B cell (primary cell): ENCODE measurements around the gene SERPINA4. TPM values are rescaled to one million over a fixed set of nuclear protein-coding genes. Genes with fewer than 3 reads are reported as not detected.
"Not testable (repeated sequence)": the region's sequence is repeated elsewhere in the genome, so short reads cannot be mapped to it uniquely, and the experiment has no call there.

Experiments used
- ATAC-seq: fragments of 200-7000 bp; cut with Tn5 transposase; one replicate; pipeline ENCODE4 v1.10.0; 2021; ENCODE audit warnings: low read depth, mild to moderate bottlenecking, moderate number of reproducible peaks, moderate library complexity
- CTCF ChIA-PET: fragments of 350-600 bp; sonication (Branson Sonifier 250); formaldehyde crosslinking; loops from one replicate; lab custom pipeline; 2021; ENCODE audit warnings: antibody characterized with exemption, inconsistent platforms; lab: Charles Lee
- POLR2A ChIA-PET: fragments of 350-600 bp; sonication (Branson Sonifier 250); formaldehyde crosslinking; loops from one replicate; lab custom pipeline; 2021; ENCODE audit warnings: antibody characterized with exemption; lab: Charles Lee
- DNase-seq: peaks from one replicate; pipeline ENCODE4 v3.0.0; 2013
- H2AFZ ChIP-seq: 2 replicates; pipeline ENCODE4 v1.6.1; 2012; ENCODE audit warnings: mild to moderate bottlenecking, low read depth, low read length; ENCODE audit not compliant: insufficient read depth, poor library complexity, severe bottlenecking
- H3K27ac ChIP-seq, 2 donors: 1 replicate in 1 of 2; 2 replicates in 1 of 2; pipeline ENCODE4 v1.5.1; 2012 to 2013; ENCODE audit warnings: low read length in 2 of 2, mild to moderate bottlenecking in 2 of 2, moderate library complexity in 1 of 2
- H3K27me3 ChIP-seq, 4 experiments: fragments of 200-600 bp in 1 of 4; sonication (generic) in 1 of 4; replicated peaks in 1 of 4; 1 replicate in 2 of 4; 2 replicates in 2 of 4; pipeline versions ENCODE4 v1.6.1 to v1.7.0; 2013 to 2016; ENCODE audit warnings: low read length in 3 of 4, mild to moderate bottlenecking in 2 of 4, mixed read lengths in 1 of 4, moderate library complexity in 1 of 4; ENCODE audit not compliant: insufficient read depth in 4 of 4, control insufficient read depth in 3 of 4; ENCODE audit errors: control extremely low read depth in 1 of 4
- H3K36me3 ChIP-seq, 2 experiments: replicated peaks in 1 of 2; 1 replicate in 1 of 2; 2 replicates in 1 of 2; pipeline versions ENCODE4 v1.6.1 to v1.7.1; 2013; ENCODE audit warnings: low read length in 1 of 2; ENCODE audit not compliant: insufficient read depth in 2 of 2, control insufficient read depth in 1 of 2; ENCODE audit errors: control extremely low read depth in 1 of 2, extremely low read depth in 1 of 2
- H3K4me1 ChIP-seq, 2 donors: fragments of 200-600 bp in 1 of 2; sonication (generic) in 1 of 2; 1 replicate in 1 of 2; 2 replicates in 1 of 2; pipeline versions ENCODE4 v1.5.1 to v1.6.1; 2013 to 2017; ENCODE audit warnings: low read length in 2 of 2; ENCODE audit not compliant: control insufficient read depth in 2 of 2, insufficient read depth in 2 of 2
- H3K4me2 ChIP-seq: replicated peaks from 2 replicates; pipeline ENCODE3; 2012; ENCODE audit warnings: mild to moderate bottlenecking, low read depth, low read length; ENCODE audit not compliant: poor library complexity, severe bottlenecking
- H3K4me3 ChIP-seq, 5 experiments: fragments of 200-600 bp in 1 of 5; sonication (generic) in 1 of 5; 1 replicate in 3 of 5; 2 replicates in 2 of 5; pipeline versions ENCODE4 v1.5.1 to v1.7.0; 2011 to 2016; ENCODE audit warnings: low read length in 4 of 5, mild to moderate bottlenecking in 4 of 5, low read depth in 2 of 5, control low read depth in 1 of 5, moderate library complexity in 1 of 5; ENCODE audit not compliant: insufficient read depth in 1 of 5; ENCODE audit errors: control extremely low read depth in 1 of 5, extremely low read depth in 1 of 5
- H3K79me2 ChIP-seq: fragments of 200-600 bp; sonication (generic); one replicate; pipeline ENCODE4 v1.6.0; 2016; ENCODE audit warnings: low read length; ENCODE audit not compliant: control insufficient read depth, insufficient read depth
- H3K9ac ChIP-seq: fragments of 200-600 bp; sonication (generic); 2 replicates; pipeline ENCODE4 v1.6.1; 2017; ENCODE audit warnings: mild to moderate bottlenecking, low read length, moderate library complexity
- H3K9me3 ChIP-seq, 3 donors: one replicate each; pipeline versions ENCODE4 v1.6.1 to v1.7.1; 2013; ENCODE audit warnings: low read length in 2 of 3; ENCODE audit not compliant: control insufficient read depth in 2 of 3, insufficient read depth in 1 of 3; ENCODE audit errors: control extremely low read depth in 1 of 3
- H4K20me1 ChIP-seq: 2 replicates; pipeline ENCODE4 v1.6.0; 2012; ENCODE audit warnings: mild to moderate bottlenecking, low read length; ENCODE audit not compliant: insufficient read depth, control insufficient read depth, poor library complexity, severe bottlenecking
- H3K27ac Mint-ChIP-seq: one replicate; pipeline ENCODE4 v1.8.0; 2021; ENCODE audit warnings: mixed read lengths
- H3K27me3 Mint-ChIP-seq: one replicate; pipeline ENCODE4 v1.8.0; 2021; ENCODE audit warnings: mixed read lengths
- H3K4me1 Mint-ChIP-seq: one replicate; pipeline ENCODE4 v1.8.0; 2021; ENCODE audit warnings: mixed read lengths
- H3K4me3 Mint-ChIP-seq: one replicate; pipeline ENCODE4 v1.8.0; 2021; ENCODE audit warnings: mixed read lengths
- H3K9me3 Mint-ChIP-seq: one replicate; pipeline ENCODE4 v1.8.0; 2022; ENCODE audit warnings: mixed read lengths; ENCODE audit not compliant: insufficient read depth
- CTCF ChIP-seq: fragments of 200-600 bp; IDR thresholded peaks from one replicate; pipeline ENCODE4 v1.8.0; 2022; ENCODE audit warnings: antibody characterized with exemption, mild to moderate bottlenecking
- EZH2 ChIP-seq: IDR thresholded peaks from 2 replicates; pipeline ENCODE4 v1.6.1; 2012; ENCODE audit warnings: borderline replicate concordance, low read depth, mild to moderate bottlenecking, moderate library complexity, low read length; ENCODE audit not compliant: insufficient read depth, poor library complexity, severe bottlenecking
- WGBS: methylation state at CpG from one replicate; pipeline ENCODE4 v1.1.5; 2013; ENCODE audit warnings: missing lambda C conversion rate; ENCODE audit not compliant: insufficient coverage; 5-methylcytosine and 5-hydroxymethylcytosine counted together
- intact Hi-C: fragments of 100-400 bp; cut with micrococcal nuclease; formaldehyde crosslinking; loops from one replicate; pipeline ENCODE4 v1.10.0; 2022
- polyA plus RNA-seq: library from polyadenylated mRNA; depleted of rRNA; stranded (reverse); fragments of >200 nt; gene quantifications from 2 replicates; pipeline ENCODE4 v1.2.3, GENCODE V29; 2012
- total RNA-seq, 2 donors: library from RNA; stranded (reverse); fragments of 120-200 nt in 1 of 2; gene quantifications; 1 replicate in 1 of 2; 2 replicates in 1 of 2; pipeline versions ENCODE4 v1.2.3 to v1.2.4, GENCODE V29; 2013 to 2022

SERPINA4 gene
- total and polyA plus RNA-seq, 2 donors (not counting 1 experiment from before 2014, with no cell fraction given): not detected

GRCh38 chr14:94602722-94603121 is 41.5 kb downstream of the SERPINA4 start:
- Histone ChIP-seq H3K4me2 (no peak overlapping the region), H3K27ac (no peak overlapping the region)

GRCh38 chr14:94605361-94605760 is 44.1 kb downstream of the SERPINA4 start:
- DNase-seq: no peak
- Mint-ChIP-seq H3K9me3 (peaks cover 2% of the 10 kb centered on the region), H3K27ac (no peak overlapping the region), H3K27me3 (no peaks in the 10 kb centered on the region), H3K4me1 (no peaks in the 10 kb centered on the region), H3K4me3 (no peak overlapping the region)
- Histone ChIP-seq H3K36me3 (no peaks in the 10 kb centered on the region), H3K27ac (no peak overlapping the region), H4K20me1 (no peaks in the 10 kb centered on the region), H3K9ac (no peak overlapping the region), H2AFZ (no peak overlapping the region), H3K4me3 (no peak overlapping the region), H3K27me3 (no peaks in the 10 kb centered on the region), H3K4me1 (no peaks in the 10 kb centered on the region), H3K9me3 (peaks cover 0 to 2% (median 0%) of the 10 kb centered on the region in 3 donors), H3K4me2 (no peak overlapping the region), H3K79me2 (no peaks in the 10 kb centered on the region)
- TF ChIP-seq EZH2 (no peak), CTCF (no peak)
- CTCF ChIA-PET: no interaction called here
- 92% methylated on average over 2 of the region's 3 CpGs for WGBS
- no peak for ATAC-seq
- intact Hi-C loops: no loop called here
- POLR2A ChIA-PET: no interaction called here

More at GRCh38 chr14:94602722-94603121, 41.5 kb downstream of the SERPINA4 start:
- no peak overlapping the region for H3K9ac ChIP-seq
- no peaks in the 10 kb centered on the region for H3K79me2 ChIP-seq
- Mint-ChIP-seq H3K4me3 (no peak overlapping the region), H3K4me1 (no peaks in the 10 kb centered on the region), H3K27ac (no peak overlapping the region), H3K9me3 (no peaks in the 10 kb centered on the region), H3K27me3 (no peaks in the 10 kb centered on the region)
- H3K36me3 ChIP-seq: no peaks in the 10 kb centered on the region
- 92% methylated on average over 5 of the region's 5 CpGs for WGBS
- peaks cover 0 to 4% (median 0%) of the 10 kb centered on the region in 3 donors for H3K9me3 ChIP-seq
- DNase-seq (no peak), ATAC-seq (no peak)
- ChIA-PET POLR2A (no interaction called here), CTCF (no interaction called here)
- no peaks in the 10 kb centered on the region for H3K27me3 ChIP-seq
- no peaks in the 10 kb centered on the region for H4K20me1 ChIP-seq
- no peaks in the 10 kb centered on the region for H3K4me1 ChIP-seq
- intact Hi-C loops: no loop called here
- H3K4me3 ChIP-seq: no peak overlapping the region
- TF ChIP-seq CTCF (no peak), EZH2 (no peak)
- no peak overlapping the region for H2AFZ ChIP-seq

- CTCF ChIA-PET, H3K27me3 ChIP-seq, H3K9me3 Mint-ChIP-seq, intact Hi-C loops, H3K27ac Mint-ChIP-seq, H3K9me3 ChIP-seq, H3K4me3 Mint-ChIP-seq, H4K20me1 ChIP-seq, H3K4me2 ChIP-seq, H3K9ac ChIP-seq, H3K4me1 Mint-ChIP-seq, H3K27me3 Mint-ChIP-seq, DNase-seq, ATAC-seq, H3K4me1 ChIP-seq, H3K27ac ChIP-seq, H3K79me2 ChIP-seq, H3K4me3 ChIP-seq, POLR2A ChIA-PET, H2AFZ ChIP-seq, H3K36me3 ChIP-seq: not testable (repeated sequence)
- WGBS: no CpG with 5 or more reads among the region's 1 CpG
Observed at GRCh38 chr14:94608966-94609365, 47.7 kb downstream of the SERPINA4 start.
